HG02759 (cell line): ENCODE data around the gene RAD18.

ENCODE experiments used
- ATAC-seq: cut with Tn5 transposase; IDR thresholded peaks from one replicate; pipeline ENCODE4 v1.9.1; 2021; ENCODE audit warnings: mild to moderate bottlenecking, moderate library complexity; ENCODE audit not compliant: unreplicated experiment

RAD18 gene

DNA sequence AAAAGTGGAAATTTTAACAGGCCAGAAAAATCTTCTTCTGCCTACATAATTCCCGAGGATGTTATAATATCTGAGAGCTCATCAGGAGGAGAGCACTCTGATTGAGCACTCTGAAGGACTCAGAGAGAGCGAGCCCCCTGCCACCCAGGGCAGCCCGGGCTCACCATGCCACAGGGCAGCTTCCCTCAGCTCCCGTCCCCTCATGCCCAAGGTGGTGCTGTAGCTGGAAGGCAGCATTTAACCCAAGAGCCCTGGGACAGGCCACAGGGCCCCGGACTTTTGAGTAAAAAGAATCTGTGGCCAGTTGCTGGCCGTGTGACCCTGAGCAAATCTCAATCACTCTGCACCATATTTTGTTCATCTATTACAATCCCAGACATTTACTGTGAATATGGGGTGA, 23.5 kb upstream of the RAD18 start:
- no peak for ATAC-seq

DNA sequence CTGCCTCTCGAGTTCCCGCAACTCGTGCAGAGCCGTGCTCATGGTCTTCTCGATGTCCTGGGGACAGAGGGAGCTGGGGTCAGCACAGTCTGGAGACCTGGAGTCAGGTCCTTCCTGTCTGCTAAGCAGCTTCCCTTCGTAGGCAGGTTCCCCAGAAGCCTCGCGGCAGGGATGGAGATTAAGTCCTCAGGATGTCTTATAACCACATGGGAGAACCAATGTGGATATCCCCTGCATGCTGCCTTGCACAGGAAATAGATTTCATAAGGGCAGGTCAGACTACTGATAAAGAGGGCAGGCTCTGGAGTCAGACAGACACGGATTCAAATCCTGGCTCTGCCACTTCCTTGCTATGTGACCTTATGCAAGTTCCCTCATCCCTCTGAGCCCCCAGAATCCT, 22.6 kb upstream of the RAD18 start:
- no peak for ATAC-seq

DNA sequence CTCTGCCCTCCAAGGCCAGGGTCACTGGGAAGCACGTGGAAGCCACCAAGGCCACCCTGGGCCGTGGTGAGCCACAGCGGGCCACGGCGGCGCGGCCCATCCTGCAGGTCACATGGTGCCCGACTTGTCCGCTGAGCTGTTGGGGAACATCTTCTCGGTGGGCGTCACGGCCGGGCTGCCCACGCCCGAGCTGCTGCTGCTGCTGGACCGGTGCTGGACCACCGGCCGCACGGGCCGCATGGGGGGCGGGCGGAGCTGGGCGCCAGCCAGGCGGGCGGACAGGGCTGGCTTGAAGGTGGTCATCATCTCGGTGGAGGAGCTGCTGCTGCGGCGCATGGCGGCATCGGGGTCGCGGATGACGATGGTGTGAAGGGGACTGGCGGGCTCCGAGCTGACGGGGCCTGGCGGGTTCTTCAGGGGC, 22.1 kb upstream of the RAD18 start:
- ATAC-seq = no peak

DNA sequence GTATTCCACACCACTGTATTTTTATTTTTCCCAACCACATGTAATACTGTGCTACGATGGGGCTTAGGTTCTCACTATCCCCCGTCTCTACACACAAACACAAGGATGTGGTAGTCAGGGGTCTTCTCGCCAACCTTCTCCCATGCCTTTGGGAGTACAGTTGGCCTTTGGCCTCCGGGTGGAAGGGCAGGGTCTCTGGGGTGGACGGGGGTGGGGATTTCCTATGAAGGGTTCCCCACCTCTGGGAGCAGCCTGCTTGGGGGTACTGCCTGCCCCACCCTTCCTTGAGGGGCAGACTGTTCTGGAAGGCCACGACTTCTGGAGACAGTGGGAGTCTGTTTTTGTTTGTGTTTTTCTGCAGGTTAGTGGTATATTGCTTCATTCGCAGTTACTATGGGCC, 21.3 kb upstream of the RAD18 start:
- no peak for ATAC-seq

DNA sequence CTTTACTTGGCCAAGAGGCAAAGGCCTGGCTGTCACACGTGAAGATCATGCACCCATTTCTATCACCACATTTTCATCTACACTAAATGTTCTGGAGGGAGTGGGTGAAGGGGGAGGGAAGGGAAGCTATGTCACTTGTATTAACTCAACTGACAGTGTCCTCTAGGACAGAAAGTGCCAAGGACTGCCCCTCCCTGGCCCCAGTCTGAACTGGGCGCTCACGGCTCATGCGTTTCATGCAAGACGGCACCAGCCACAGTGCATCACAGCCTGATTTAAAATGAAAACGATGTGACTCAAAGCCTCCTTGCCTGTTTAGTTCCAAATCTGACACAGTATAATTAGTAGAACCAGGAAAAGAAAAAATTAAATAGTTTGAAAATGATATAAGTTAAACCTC, 20.8 kb upstream of the RAD18 start:
- no peak for ATAC-seq

DNA sequence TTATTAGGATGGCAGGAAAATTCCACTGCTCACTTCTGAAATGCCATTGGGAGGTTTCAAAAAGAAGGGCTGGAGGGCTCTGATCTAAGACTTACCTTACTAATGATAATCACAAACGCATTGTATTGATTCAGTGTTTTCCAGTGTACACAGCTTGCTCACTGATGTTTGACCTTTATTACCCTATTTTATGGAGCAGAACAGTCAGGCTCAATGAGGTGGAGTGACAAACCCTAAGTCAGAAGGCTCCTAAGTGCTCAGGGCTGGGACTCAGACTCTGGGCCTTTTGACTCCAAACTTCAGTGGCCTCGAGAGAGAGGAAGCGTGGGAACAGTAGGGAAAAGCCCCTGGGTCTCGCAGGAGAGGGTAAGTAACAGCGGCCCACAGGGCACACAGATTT, 20.3 kb upstream of the RAD18 start:
- ATAC-seq = no peak

DNA sequence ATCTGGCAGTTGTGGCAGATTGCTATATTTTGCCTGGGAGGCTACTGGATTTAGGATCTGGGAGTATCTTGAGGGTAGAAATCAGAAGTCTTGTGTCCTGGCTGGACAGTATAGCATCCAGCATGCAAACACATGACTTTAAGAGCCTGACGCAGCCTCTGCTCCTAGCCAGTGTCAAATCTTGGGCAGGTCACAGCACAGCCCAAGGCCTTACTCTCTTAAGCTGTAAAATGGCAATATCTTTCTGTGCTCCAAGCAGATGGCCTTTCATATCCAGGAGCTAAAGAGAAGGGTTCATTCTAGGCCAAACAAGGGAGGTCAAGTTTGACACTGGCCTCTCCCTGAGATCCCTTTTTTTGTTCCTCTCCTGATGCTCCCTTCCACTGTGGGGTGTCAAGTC, 19.8 kb upstream of the RAD18 start:
- no peak for ATAC-seq

DNA sequence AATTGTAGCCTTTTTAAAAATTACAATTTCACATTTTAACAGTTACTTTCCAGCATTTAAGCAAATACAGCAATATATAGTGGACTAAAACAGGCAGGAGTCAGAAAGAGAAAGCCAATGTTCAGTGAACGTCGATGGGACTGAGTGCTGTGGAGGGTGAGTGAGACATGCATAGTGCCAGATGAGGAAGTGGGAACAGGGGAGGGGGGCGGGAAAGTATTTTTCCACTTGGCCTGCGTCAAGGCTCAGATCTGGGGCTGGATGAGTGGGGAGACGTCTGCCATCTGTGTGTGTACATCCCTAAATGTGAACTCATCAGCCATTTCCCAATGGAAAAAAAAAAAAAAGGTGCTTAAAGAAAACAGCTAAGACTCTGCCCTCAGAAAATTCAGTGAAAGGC, 19.2 kb upstream of the RAD18 start:
- ATAC-seq = no peak

DNA sequence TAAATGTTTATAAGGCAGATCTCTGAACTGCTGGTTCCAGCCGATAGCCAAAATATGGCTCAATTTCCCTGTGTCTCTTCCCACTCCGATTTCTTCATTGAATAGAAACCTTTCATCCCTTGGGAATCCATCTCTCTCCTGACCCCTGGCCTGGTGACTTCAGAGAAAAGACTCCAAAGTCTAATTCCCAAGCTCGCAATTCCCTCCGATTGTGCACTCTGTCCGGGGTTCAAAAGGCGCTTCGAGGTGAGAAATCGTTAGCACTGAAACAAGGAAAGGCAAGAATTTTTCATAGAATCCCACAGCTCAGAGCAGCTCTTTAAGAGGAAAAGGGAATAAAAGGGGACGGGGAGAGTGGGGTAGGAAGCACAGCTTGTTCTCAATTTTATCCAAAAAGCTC, 18.4 kb upstream of the RAD18 start:
- no peak for ATAC-seq

DNA sequence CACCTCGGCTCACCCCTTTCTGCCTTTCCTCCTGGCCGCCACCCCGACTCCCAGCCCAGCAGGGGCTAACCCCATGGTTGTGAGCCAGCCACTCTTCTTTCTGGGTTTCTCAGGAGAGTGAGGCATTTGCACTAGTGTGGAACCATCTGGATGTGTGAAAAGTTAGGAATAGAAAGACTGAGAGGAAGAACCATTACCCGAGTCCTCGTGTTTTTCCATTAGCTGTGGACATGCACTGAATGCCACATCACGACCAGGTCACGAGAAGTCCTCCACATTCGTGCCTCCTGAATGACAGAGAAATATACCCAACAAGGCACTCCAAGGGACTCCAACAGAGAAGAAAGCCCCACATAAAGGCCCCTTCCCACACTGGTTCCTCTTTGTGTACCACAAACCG, 18.0 kb upstream of the RAD18 start:
- no peak for ATAC-seq

DNA sequence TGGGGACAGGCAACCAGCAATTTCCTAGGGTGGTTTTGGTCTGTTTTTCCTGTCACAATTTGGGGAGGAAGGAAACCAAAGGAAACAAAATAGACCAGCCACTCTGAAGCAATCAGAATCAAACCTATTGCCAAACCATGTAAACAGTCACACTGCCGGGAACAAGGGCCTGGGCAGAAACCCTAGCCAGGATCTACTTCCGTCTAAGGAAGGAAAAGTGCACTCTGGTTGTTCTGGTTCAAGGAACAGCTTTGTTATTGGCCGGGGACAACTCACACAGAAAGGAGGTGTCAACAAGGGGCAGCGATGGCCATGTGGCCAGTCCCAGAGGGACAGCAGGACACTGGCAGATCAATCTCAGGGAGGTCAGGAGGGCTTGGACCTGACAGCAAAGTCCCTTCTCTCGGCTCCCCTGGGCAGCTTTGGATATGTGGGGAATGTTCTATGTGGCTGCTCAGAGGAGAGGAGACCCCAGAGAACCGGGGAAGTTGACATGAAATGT, 17.5 kb upstream of the RAD18 start:
- no peak for ATAC-seq

DNA sequence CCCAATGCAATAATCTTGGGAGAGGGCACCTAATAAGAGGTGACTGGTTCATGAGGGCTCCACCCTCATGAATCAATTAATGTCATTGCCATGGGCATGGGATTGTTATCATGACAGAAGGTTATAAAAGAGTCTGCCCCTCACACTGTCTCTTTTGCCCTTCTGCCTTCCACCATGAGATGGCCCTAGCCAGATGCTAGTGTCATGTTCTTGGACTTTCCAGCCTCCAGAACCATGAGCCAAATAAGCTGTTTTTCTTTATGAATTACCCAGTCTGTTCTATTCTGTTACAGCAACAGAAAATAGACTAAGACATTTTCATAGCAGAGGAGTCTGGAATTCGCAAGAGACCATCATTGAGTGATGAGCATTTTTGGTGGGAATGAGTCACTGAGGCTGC, 16.0 kb upstream of the RAD18 start:
- no peak for ATAC-seq

DNA sequence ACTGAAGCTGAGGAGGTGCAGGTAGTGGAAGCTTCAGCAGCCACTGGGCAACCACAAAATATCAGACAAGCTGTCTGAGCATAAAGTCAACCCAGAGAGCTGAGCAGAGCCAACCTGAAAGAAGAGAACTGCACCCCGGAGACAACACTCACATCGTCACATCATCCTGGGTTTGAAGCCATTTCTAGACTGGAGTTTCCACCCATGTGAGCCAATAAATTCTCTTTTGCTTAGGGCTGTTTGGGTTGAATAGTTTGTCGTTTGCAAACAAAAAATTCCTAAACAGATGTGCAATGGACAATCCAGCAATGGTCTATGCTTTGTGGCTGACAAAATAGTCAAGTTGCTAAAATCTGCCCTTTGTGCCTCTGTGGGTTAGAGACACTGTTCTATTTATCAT, 15.3 kb upstream of the RAD18 start:
- ATAC-seq = no peak

DNA sequence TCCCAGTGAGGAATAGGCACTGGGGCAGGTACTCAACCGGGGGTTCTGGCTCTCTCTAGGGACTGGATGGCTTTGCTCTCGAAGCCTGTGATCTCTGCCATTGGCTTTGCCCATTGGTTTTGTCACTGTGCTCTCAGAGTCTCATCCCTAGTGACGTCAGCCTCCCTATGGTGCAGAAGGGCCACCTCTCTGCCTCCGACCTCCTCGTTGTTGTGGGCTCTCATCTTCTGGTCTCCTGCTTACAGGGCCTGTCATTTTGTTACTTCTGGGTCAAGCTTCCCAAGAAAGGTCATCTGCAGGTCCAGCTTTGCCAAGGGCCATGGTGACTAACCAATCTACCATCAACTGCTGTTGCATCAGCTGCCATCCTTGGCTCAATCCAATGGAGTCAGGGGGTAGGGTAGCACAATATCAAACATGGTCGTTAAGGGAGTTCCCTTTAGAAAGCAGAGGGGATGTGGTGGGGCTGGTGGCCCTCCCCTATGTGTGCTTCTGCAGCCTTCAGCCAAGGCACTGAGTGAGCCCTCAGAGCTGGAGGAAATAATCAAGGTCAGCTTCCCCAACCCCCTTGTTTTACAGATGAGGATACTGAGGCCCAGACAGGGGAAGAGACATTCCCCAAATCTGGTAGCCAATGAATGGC, 13.4 kb upstream of the RAD18 start:
- ATAC-seq = no peak

DNA sequence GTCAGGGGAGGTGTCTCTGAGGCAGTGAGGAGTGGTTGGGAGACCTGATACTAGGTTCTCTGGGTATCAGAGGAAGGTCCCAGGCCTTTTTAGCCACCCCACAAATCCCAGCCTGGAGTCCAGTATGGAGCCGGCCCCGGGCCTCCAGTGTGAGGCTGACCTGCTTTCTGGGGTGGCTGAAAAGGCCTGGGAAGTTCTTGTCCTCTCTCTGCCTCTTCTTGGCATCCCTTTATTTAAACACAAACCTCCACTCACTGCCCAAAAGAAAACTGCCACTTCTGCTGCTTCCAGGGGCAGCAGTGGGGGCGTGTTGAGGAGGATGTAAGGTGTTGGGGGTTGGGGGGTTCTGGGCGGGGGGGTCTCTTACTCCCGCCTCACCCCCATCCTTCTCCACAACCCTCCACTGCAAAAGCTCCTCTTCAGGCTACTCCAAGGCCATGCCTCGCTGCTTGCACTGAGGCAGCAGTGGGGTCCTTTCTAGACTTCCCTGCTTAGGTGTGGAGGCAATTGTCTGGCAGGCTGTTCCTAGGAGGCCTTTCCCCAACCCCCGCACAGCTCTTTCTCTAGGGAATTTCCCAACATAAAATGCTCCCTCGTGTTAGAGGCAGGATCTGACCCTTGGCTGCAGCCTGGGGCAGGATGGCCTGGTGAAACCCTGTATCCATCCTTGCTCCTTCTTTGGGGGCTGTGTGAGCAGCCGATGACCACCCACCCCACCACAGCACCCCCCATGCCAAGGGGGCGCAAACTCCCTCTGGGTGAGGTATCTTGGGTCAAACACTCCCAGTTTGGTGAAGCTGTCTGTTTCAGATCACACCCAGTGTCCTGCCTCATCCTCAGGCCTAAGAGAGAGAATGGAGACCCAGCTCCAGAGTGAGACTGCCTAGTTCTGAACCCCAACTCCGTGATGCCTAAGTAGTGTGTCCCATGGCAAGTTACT, 12.1 kb upstream of the RAD18 start:
- no peak for ATAC-seq

DNA sequence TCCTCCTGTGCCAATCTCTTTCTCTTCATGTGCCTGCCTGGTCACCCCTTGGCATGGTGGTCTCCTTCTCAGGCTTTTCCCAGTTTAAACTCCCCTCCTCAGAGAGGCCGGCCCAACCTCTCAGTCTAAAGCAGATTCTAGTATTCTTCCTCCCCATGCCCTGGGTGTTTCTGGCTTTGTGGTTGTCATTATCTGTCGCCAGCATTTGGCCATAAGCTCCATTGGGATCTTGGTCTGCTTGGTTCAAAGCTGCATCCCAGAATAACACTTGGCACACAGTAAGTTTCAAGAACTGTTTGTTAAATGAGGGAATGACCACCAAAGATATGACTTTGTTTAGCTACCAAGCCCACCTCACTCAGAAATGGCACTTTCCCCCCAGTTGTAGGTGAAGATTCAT, 11.2 kb upstream of the RAD18 start:
- ATAC-seq = no peak

DNA sequence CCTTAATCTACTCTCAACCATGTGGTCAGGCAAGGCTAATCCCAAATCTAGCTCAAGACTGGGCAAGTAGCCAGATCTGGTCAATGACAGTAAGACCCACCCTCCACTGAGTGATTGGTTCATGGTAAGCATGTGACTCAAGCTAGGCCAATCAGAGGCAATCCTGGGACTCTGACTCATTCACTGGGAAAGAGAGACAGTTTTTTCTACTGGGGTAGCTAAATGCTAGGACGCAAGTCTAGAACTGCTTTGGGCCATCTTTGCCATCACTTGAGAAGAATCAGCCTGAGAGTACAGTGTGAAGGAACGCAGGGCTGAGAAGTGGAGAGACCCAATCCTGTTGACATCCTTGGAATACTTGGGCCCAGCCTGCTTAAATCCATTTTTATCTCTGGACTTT, 9.4 kb upstream of the RAD18 start:
- peak; percentile 57 for ATAC-seq

DNA sequence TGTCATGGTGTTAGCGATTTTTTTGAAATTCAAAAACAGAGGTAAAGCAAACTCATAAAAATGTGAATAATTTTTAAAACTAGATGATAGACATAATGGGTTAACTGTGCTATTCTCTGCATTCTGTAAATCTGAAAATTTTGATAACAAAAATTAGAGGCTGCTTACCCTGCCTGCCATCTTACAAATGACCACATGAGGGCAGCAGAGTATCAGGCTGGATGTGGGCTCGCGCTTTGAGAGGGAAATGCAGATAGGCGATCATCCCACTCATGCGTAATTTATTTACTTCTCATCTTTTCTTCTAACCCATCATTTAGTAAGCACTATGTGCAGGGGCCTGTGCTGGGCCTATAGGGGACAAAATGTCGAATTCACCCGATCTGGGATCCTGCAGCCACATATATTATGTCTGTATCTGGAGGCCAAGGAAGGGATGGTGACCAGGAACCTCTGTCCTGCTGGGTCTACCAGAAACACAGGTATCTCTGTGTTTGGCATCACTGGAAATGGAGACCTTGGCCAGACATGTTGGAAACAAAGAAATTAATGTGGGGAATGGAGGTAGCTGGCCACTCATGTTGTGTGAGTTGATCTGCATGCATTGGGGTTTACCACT, 7.8 kb upstream of the RAD18 start:
- ATAC-seq = peak; percentile 56

DNA sequence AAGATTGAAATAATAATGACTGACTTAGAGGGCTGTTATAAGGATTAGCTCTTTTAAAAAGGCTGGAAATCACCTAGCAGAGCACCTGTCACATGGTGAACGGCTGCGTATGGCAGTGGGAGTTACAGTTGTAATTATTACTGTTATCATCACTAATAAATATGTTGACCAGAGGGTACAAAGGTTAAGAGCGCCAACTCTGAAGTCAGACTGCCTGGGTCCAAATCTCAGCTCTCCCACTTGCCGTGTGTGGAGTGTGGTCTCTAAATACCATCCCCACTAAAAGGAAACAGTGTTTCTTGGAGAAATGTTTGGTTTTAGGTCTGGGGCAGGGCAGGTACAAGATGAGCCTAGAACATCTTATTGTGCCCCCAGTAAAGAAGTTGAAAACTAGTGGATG, 6.0 kb upstream of the RAD18 start:
- ATAC-seq = no peak

DNA sequence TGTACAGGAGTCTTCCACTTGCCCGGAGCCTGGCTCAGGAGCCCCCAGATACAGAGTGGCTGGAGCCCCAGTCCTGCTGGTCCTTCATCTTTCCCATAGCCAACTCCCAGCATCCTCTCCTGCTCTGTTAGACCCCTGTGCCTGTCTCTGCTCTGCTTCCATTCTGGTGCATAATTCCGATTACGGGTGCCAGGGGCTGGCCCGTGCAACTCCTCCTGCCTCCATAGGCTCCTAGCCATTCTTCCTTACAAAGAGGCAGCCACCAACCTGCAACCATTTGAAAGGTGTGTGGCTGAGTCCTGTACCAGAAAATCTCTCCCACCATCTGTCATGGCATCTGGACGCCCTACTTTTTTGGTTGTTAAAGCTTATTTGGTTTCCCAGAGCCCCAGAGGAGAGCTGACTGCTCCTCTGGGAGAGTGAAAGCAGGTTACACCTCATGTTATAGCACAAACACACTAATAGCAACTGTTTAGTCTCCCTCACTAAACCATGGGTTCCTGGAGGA, 5.2 kb upstream of the RAD18 start:
- ATAC-seq = no peak

DNA sequence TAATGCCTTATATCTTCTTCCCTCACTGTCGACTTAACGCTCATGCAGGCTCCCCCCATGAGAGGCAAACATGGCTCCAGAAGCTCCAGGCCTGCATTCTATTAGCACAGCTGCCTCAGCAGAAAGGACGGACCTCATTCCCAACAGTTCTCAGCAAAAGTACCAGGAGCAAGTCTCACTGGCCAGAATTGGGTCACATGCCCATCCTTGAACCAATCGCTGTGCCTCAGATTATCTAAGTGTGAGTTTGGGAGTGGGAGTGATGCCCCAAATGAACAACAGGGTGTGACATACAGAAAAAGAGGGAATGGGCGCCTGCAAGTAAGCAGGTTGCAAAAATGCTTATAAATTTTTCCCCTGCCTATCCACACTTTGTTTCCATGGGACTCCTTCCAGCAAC, 4.3 kb upstream of the RAD18 start:
- ATAC-seq = no peak
